CD14-positive monocyte (primary cell): ENCODE results near the gene DAW1. TPM values are rescaled to one million over a fixed set of nuclear protein-coding genes. Genes with fewer than 3 reads are reported as not detected.
"Not testable (repeated sequence)": the region's sequence is repeated elsewhere in the genome, so short reads cannot be mapped to it uniquely, and the experiment has no call there.

Experiments
- DNase-seq, 3 donors: peaks; one replicate each; pipeline ENCODE4 v3.0.0-alpha.2; 2011 to 2022
- H2AFZ ChIP-seq: 2 replicates; pipeline ENCODE4 v1.6.0; 2012; ENCODE audit warnings: mild to moderate bottlenecking, low read depth, low read length, inconsistent platforms; ENCODE audit not compliant: insufficient read depth, poor library complexity, severe bottlenecking
- H3K27ac ChIP-seq, 2 donors: 1 replicate in 1 of 2; 2 replicates in 1 of 2; pipeline ENCODE4 v1.5.1; 2012 to 2013; ENCODE audit warnings: low read length in 2 of 2, control low read depth in 1 of 2, inconsistent platforms in 1 of 2, low read depth in 1 of 2, mild to moderate bottlenecking in 1 of 2
- H3K27me3 ChIP-seq, 2 donors: one replicate each; pipeline versions ENCODE4 v1.6.0 to v1.6.1; 2011 to 2013; ENCODE audit warnings: low read length in 2 of 2; ENCODE audit not compliant: control insufficient read depth in 2 of 2, insufficient read depth in 2 of 2
- H3K36me3 ChIP-seq, 2 donors: replicated peaks in 1 of 2; 1 replicate in 1 of 2; 2 replicates in 1 of 2; pipeline versions ENCODE4 v1.5.1 to v1.6.1; 2012 to 2013; ENCODE audit warnings: low read length in 2 of 2, control low read depth in 1 of 2, inconsistent platforms in 1 of 2, mild to moderate bottlenecking in 1 of 2; ENCODE audit not compliant: insufficient read depth in 2 of 2, control insufficient read depth in 1 of 2
- H3K4me1 ChIP-seq, 2 donors: 1 replicate in 1 of 2; 2 replicates in 1 of 2; pipeline versions ENCODE4 v1.5.1 to v1.6.1; 2012 to 2013; ENCODE audit warnings: low read length in 2 of 2, control low read depth in 1 of 2, inconsistent platforms in 1 of 2, mild to moderate bottlenecking in 1 of 2, moderate library complexity in 1 of 2; ENCODE audit not compliant: insufficient read depth in 2 of 2, control insufficient read depth in 1 of 2
- H3K4me2 ChIP-seq: replicated peaks from 2 replicates; pipeline ENCODE3; 2012; ENCODE audit warnings: low read length, moderate library complexity, mild to moderate bottlenecking; ENCODE audit not compliant: poor library complexity, severe bottlenecking; ENCODE audit errors: extremely low read depth
- H3K4me3 ChIP-seq, 3 experiments: fragments of 200-600 bp in 1 of 3; sonication (generic) in 1 of 3; replicated peaks in 1 of 3; 1 replicate in 2 of 3; 2 replicates in 1 of 3; pipeline ENCODE4 v1.5.1; 2011 to 2013; ENCODE audit warnings: low read length in 3 of 3, mild to moderate bottlenecking in 3 of 3, control low read depth in 2 of 3, low read depth in 2 of 3, inconsistent platforms in 1 of 3, moderate library complexity in 1 of 3
- H3K79me2 ChIP-seq: 2 replicates; pipeline ENCODE4 v1.6.0; 2012; ENCODE audit warnings: mild to moderate bottlenecking, control low read depth, inconsistent platforms, low read length, moderate library complexity; ENCODE audit not compliant: insufficient read depth
- H3K9ac ChIP-seq: 2 replicates; pipeline ENCODE4 v1.6.0; 2017; ENCODE audit warnings: low read length, mild to moderate bottlenecking; ENCODE audit not compliant: insufficient read depth, poor library complexity, severe bottlenecking
- H3K9me3 ChIP-seq, 2 donors: replicated peaks in 1 of 2; 1 replicate in 1 of 2; 2 replicates in 1 of 2; pipeline versions ENCODE4 v1.5.1 to v1.6.1; 2012 to 2013; ENCODE audit warnings: low read length in 2 of 2, control low read depth in 1 of 2; ENCODE audit not compliant: control insufficient read depth in 1 of 2, insufficient read depth in 1 of 2
- H4K20me1 ChIP-seq: 2 replicates; pipeline ENCODE4 v1.6.0; 2012; ENCODE audit warnings: mild to moderate bottlenecking, low read length, control low read depth, moderate library complexity; ENCODE audit not compliant: insufficient read depth
- H3K27ac Mint-ChIP-seq, 7 donors: one replicate each; pipeline ENCODE4 v1.8.0; 2020; ENCODE audit warnings: mild to moderate bottlenecking in 7 of 7, mixed read lengths in 7 of 7, moderate library complexity in 6 of 7, inconsistent platforms in 2 of 7
- H3K27me3 Mint-ChIP-seq, 3 donors: one replicate each; pipeline ENCODE4 v1.8.0; 2021 to 2022; ENCODE audit warnings: low read depth in 3 of 3, mild to moderate bottlenecking in 3 of 3, mixed read lengths in 3 of 3, moderate library complexity in 3 of 3, inconsistent platforms in 1 of 3
- H3K36me3 Mint-ChIP-seq, 2 donors: one replicate each; pipeline ENCODE4 v1.8.0; 2020; ENCODE audit warnings: mixed read lengths in 2 of 2, inconsistent platforms in 1 of 2, mild to moderate bottlenecking in 1 of 2
- H3K4me1 Mint-ChIP-seq: one replicate; pipeline ENCODE4 v1.8.0; 2020; ENCODE audit warnings: mild to moderate bottlenecking, mixed read lengths
- H3K4me3 Mint-ChIP-seq, 2 donors: one replicate each; pipeline ENCODE4 v1.8.0; 2020; ENCODE audit warnings: mild to moderate bottlenecking in 2 of 2, mixed read lengths in 2 of 2, moderate library complexity in 1 of 2
- H3K9me3 Mint-ChIP-seq, 7 donors: one replicate each; pipeline ENCODE4 v1.8.0; 2020 to 2022; ENCODE audit warnings: mixed read lengths in 7 of 7, mild to moderate bottlenecking in 6 of 7, moderate library complexity in 6 of 7, inconsistent platforms in 2 of 7
- WGBS: methylation state at CpG from one replicate; pipeline ENCODE4 v1.1.5; 2013; ENCODE audit warnings: missing lambda C conversion rate; ENCODE audit not compliant: insufficient coverage; 5-methylcytosine and 5-hydroxymethylcytosine counted together
- intact Hi-C, 2 donors: fragments of 100-400 bp; cut with micrococcal nuclease; formaldehyde crosslinking; loops; one replicate each; pipeline versions ENCODE4 v1.15.0 to v1.15.1; 2023
- polyA plus RNA-seq, 3 donors: library from polyadenylated mRNA; depleted of rRNA in 1 of 3; unstranded in 2 of 3; stranded (reverse) in 1 of 3; fragments of 300-500 nt in 2 of 3; fragments of >200 nt in 1 of 3; fragmentation: Illumina TruSeq in 2 of 3; gene quantifications; 1 replicate in 2 of 3; 2 replicates in 1 of 3; pipeline ENCODE4 v1.2.3, GENCODE V29; 2012 to 2021
- TF ChIP-seq, protein P1 (sequence below): fragments of 200-600 bp; IDR thresholded peaks from one replicate; pipeline ENCODE4 v1.8.0; 2022; ENCODE audit warnings: antibody characterized with exemption, mild to moderate bottlenecking

DAW1 gene
- polyA plus RNA-seq, 3 donors, result not detected

DNA sequence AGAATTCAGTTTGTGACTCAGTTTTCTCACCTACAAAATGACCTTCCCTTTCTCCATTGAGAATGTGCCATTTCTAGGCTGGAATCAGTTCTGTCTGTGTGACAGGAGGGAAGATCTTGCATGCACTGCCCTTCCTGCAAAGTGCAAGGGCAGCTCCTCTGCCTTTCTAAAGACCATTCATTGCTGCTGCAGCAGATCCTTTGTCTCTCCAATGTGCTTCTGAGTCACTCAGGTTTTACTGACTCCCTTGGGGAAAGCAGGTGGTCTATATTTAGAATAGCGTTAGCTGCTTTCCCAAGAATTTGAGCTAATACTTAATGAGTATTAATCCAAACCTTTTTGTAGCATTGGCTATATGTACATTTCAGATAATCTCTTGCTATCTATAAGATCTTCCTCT lies 62.5 kb downstream of the DAW1 start:
- Mint-ChIP-seq H3K36me3 (no peaks in the 10 kb centered on the region), H3K27me3 (peaks cover 2 to 5% (median 3%) of the 10 kb centered on the region in 3 donors), H3K4me3 (no peak overlapping the region), H3K27ac (no peak overlapping the region), H3K4me1 (no peaks in the 10 kb centered on the region), H3K9me3 (peaks cover 0 to 2% (median 0%) of the 10 kb centered on the region in 7 donors)
- TF ChIP-seq, protein P1, sequence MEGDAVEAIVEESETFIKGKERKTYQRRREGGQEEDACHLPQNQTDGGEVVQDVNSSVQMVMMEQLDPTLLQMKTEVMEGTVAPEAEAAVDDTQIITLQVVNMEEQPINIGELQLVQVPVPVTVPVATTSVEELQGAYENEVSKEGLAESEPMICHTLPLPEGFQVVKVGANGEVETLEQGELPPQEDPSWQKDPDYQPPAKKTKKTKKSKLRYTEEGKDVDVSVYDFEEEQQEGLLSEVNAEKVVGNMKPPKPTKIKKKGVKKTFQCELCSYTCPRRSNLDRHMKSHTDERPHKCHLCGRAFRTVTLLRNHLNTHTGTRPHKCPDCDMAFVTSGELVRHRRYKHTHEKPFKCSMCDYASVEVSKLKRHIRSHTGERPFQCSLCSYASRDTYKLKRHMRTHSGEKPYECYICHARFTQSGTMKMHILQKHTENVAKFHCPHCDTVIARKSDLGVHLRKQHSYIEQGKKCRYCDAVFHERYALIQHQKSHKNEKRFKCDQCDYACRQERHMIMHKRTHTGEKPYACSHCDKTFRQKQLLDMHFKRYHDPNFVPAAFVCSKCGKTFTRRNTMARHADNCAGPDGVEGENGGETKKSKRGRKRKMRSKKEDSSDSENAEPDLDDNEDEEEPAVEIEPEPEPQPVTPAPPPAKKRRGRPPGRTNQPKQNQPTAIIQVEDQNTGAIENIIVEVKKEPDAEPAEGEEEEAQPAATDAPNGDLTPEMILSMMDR, result no peak
- intact Hi-C loops, result no loop called here
- Histone ChIP-seq H3K27ac (no peak overlapping the region), H3K4me3 (no peak overlapping the region), H2AFZ (no peak overlapping the region), H3K27me3 (no peaks in the 10 kb centered on the region), H3K79me2 (no peaks in the 10 kb centered on the region), H3K4me1 (no peaks in the 10 kb centered on the region), H3K9ac (no peak overlapping the region), H4K20me1 (no peaks in the 10 kb centered on the region), H3K36me3 (no peaks in the 10 kb centered on the region), H3K9me3 (no peaks in the 10 kb centered on the region), H3K4me2 (no peak overlapping the region)
- no CpG with 5 or more reads among the region's 1 CpG for whole genome bisulfite sequencing
- DNase-seq, result no peak

DNA sequence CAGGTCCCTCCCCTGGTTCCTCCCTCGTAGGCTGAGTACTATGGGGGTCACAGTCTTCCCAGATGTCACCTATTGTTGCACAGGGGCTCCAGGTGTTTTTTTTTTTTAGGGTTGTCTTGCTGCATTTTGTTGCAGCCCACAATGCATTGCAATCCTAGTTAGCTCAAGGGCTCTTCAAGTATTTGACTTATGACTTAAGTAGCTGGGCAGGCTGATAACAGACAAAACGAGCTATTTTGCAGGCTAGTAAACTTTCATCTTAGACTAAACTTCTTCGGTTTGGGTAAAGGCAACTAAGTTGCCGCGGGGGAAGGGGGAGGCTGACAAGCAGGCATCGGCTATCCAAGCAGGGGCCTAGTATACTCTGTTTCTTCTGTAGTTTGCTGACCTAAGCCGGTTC lies 64.8 kb downstream of the DAW1 start:
- H3K9me3 ChIP-seq, H4K20me1 ChIP-seq, H3K27me3 ChIP-seq, H3K4me3 ChIP-seq, intact Hi-C loops, H2AFZ ChIP-seq, H3K36me3 Mint-ChIP-seq, H3K9ac ChIP-seq, DNase-seq, H3K4me3 Mint-ChIP-seq, H3K4me1 Mint-ChIP-seq, H3K9me3 Mint-ChIP-seq, H3K36me3 ChIP-seq, H3K27ac ChIP-seq, H3K27ac Mint-ChIP-seq, H3K27me3 Mint-ChIP-seq, H3K79me2 ChIP-seq, H3K4me2 ChIP-seq, H3K4me1 ChIP-seq: not testable (repeated sequence)
- 89% methylated on average over 5 of the region's 7 CpGs for WGBS
